Smooth muscle cell (in vitro differentiated cells): ENCODE measurements around the gene ARHGAP10. TPM values are rescaled to one million over a fixed set of nuclear protein-coding genes. Genes with fewer than 3 reads are reported as not detected.

Experiments
- DNase-seq: peaks from one replicate; lab custom pipeline; 2025; ENCODE audit not compliant: unreplicated experiment; lab: John Stamatoyannopoulos, UW
- H2AFZ ChIP-seq: fragments of 200-600 bp; sonication (generic); 2 replicates; pipeline ENCODE4 v1.6.0; 2016; ENCODE audit warnings: antibody characterized with exemption, low read depth, mild to moderate bottlenecking
- H3F3A ChIP-seq: fragments of 200-600 bp; sonication (generic); 2 replicates; pipeline ENCODE4 v1.6.0; 2017; ENCODE audit warnings: antibody characterized with exemption, low read depth
- H3K27ac ChIP-seq: fragments of 200-600 bp; sonication (generic); 2 replicates; pipeline ENCODE4 v1.5.1; 2016; ENCODE audit warnings: low read depth, mild to moderate bottlenecking
- H3K27me3 ChIP-seq: fragments of 200-600 bp; sonication (generic); 2 replicates; pipeline ENCODE4 v1.6.1; 2016; ENCODE audit warnings: low read depth, mild to moderate bottlenecking
- H3K36me3 ChIP-seq: fragments of 200-600 bp; sonication (generic); 2 replicates; pipeline ENCODE4 v1.5.1; 2016; ENCODE audit warnings: low read depth
- H3K4me1 ChIP-seq: fragments of 200-600 bp; sonication (generic); 2 replicates; pipeline ENCODE4 v1.5.1; 2016; ENCODE audit warnings: low read depth
- H3K4me2 ChIP-seq: fragments of 200-600 bp; sonication (generic); 2 replicates; pipeline ENCODE4 v1.6.0; 2016; ENCODE audit warnings: mild to moderate bottlenecking
- H3K4me3 ChIP-seq: fragments of 200-600 bp; sonication (generic); 2 replicates; pipeline ENCODE4 v1.5.1; 2016; ENCODE audit warnings: mild to moderate bottlenecking
- H3K79me2 ChIP-seq: fragments of 200-600 bp; sonication (generic); 2 replicates; pipeline ENCODE4 v1.6.0; 2016; ENCODE audit warnings: low read depth, mild to moderate bottlenecking
- H3K9ac ChIP-seq: fragments of 200-600 bp; sonication (generic); 2 replicates; pipeline ENCODE4 v1.6.0; 2016; ENCODE audit warnings: low read depth
- H3K9me3 ChIP-seq: fragments of 200-600 bp; sonication (generic); replicated peaks from 2 replicates; pipeline ENCODE4 v1.5.1; 2016; ENCODE audit warnings: low read depth
- H4K20me1 ChIP-seq: fragments of 200-600 bp; sonication (generic); 2 replicates; pipeline ENCODE4 v1.6.0; 2016; ENCODE audit warnings: low read depth
- CTCF ChIP-seq: fragments of 200-600 bp; sonication (generic); IDR thresholded peaks from 2 replicates; pipeline ENCODE4 v1.5.1; 2017; ENCODE audit warnings: borderline replicate concordance, mild to moderate bottlenecking, antibody characterized with exemption; ENCODE audit not compliant: insufficient read depth, poor library complexity, severe bottlenecking
- WGBS: methylation state at CpG from one replicate; pipeline ENCODE4 v1.1.7; 2016; ENCODE audit warnings: low lambda C conversion rate; 5-methylcytosine and 5-hydroxymethylcytosine counted together
- polyA plus RNA-seq: library from polyadenylated mRNA; unstranded; fragments of >200 nt; fragmentation: Nextera tagmentation; extraction: Ambion mirVana; gene quantifications from 2 replicates; pipeline ENCODE4 v1.2.1, GENCODE V29; 2016
- total RNA-seq: library from RNA; depleted of rRNA; stranded (reverse); fragments of >200 nt; gene quantifications from 2 replicates; pipeline ENCODE4 v1.2.3, GENCODE V29; 2014

The ARHGAP10 gene
- total and polyA plus RNA-seq, 2 experiments from 2014 or later, result 6.2 to 11.6 TPM

- no peaks in the 10 kb centered on the region for H4K20me1 ChIP-seq
- no peaks in the 10 kb centered on the region for H3K79me2 ChIP-seq
- no peaks in the 10 kb centered on the region for H3K9me3 ChIP-seq
- H3K4me2 ChIP-seq, result peak overlapping the region; percentile 69
- H3K27ac ChIP-seq, result peak overlapping the region; percentile 60
- DNase-seq, result no peak
- no peaks in the 10 kb centered on the region for H3K27me3 ChIP-seq
- 70% methylated on average over 8 of the region's 8 CpGs for WGBS
- H3F3A ChIP-seq, result peaks cover 4% of the 10 kb centered on the region
- no peaks in the 10 kb centered on the region for H3K36me3 ChIP-seq
- TF ChIP-seq CTCF, result no peak
- no peak overlapping the region for H3K4me3 ChIP-seq
- H2AFZ ChIP-seq, result no peak overlapping the region
- no peak overlapping the region for H3K9ac ChIP-seq
- peaks cover 29% of the 10 kb centered on the region for H3K4me1 ChIP-seq
Observed at GRCh38 chr4:147847751-147848590, 116.1 kb downstream of the ARHGAP10 start.

GRCh38 chr4:147848634-147849033 is 116.7 kb downstream of the ARHGAP10 start:
- no peaks in the 10 kb centered on the region for H3K36me3 ChIP-seq
- peaks cover 29% of the 10 kb centered on the region for H3K4me1 ChIP-seq
- peak overlapping the region; percentile 69 for H3K4me2 ChIP-seq
- no peak overlapping the region for H3K4me3 ChIP-seq
- H3K79me2 ChIP-seq, result no peaks in the 10 kb centered on the region
- H4K20me1 ChIP-seq, result no peaks in the 10 kb centered on the region
- H3K9ac ChIP-seq, result no peak overlapping the region
- H3F3A ChIP-seq, result peaks cover 4% of the 10 kb centered on the region
- H3K27me3 ChIP-seq, result no peaks in the 10 kb centered on the region
- H2AFZ ChIP-seq, result no peak overlapping the region
- H3K9me3 ChIP-seq, result no peaks in the 10 kb centered on the region
- 98% methylated on average over 2 of the region's 2 CpGs for WGBS
- TF ChIP-seq CTCF, result no peak
- H3K27ac ChIP-seq, result no peak overlapping the region
- DNase-seq, result no peak

GRCh38 chr4:147851135-147851534 is 119.2 kb downstream of the ARHGAP10 start:
- no peak overlapping the region for H2AFZ ChIP-seq
- peaks cover 4% of the 10 kb centered on the region for H3F3A ChIP-seq
- TF ChIP-seq CTCF, result no peak
- H3K4me2 ChIP-seq, result no peak overlapping the region
- 94% methylated on average over 2 of the region's 2 CpGs for WGBS
- no peak overlapping the region for H3K27ac ChIP-seq
- no peak overlapping the region for H3K9ac ChIP-seq
- H3K36me3 ChIP-seq, result no peaks in the 10 kb centered on the region
- no peak overlapping the region for H3K4me3 ChIP-seq
- H3K4me1 ChIP-seq, result peaks cover 25% of the 10 kb centered on the region
- H3K9me3 ChIP-seq, result no peaks in the 10 kb centered on the region
- H3K79me2 ChIP-seq, result no peaks in the 10 kb centered on the region
- DNase-seq, result no peak
- H4K20me1 ChIP-seq, result no peaks in the 10 kb centered on the region
- no peaks in the 10 kb centered on the region for H3K27me3 ChIP-seq

GRCh38 chr4:147853706-147854105 is 121.8 kb downstream of the ARHGAP10 start:
- H3K4me1 ChIP-seq, result peaks cover 5% of the 10 kb centered on the region
- H3K79me2 ChIP-seq, result no peaks in the 10 kb centered on the region
- H3K9ac ChIP-seq, result no peak overlapping the region
- H3K36me3 ChIP-seq, result no peaks in the 10 kb centered on the region
- no peak for TF ChIP-seq CTCF
- no peak overlapping the region for H3K4me3 ChIP-seq
- no peak for DNase-seq
- H3K4me2 ChIP-seq, result no peak overlapping the region
- no peak overlapping the region for H3K27ac ChIP-seq
- H4K20me1 ChIP-seq, result no peaks in the 10 kb centered on the region
- 76% methylated on average over 2 of the region's 2 CpGs for WGBS
- no peak overlapping the region for H2AFZ ChIP-seq
- no peaks in the 10 kb centered on the region for H3K9me3 ChIP-seq
- no peaks in the 10 kb centered on the region for H3F3A ChIP-seq
- H3K27me3 ChIP-seq, result no peaks in the 10 kb centered on the region
